NCI-H1105 (cell line): ENCODE results near the gene CFL2.
"Not testable (repeated sequence)": the region's sequence is repeated elsewhere in the genome, so short reads cannot be mapped to it uniquely, and the experiment has no call there.

Experiments
- DNase-seq: peaks from one replicate; lab custom pipeline; 2025; lab: John Stamatoyannopoulos, UW

The CFL2 gene

GRCh38 chr14:34714320-34715126, at the start of gene CFL2:
TSS of gene CFL2 (minus strand) at chr14:34714593. CDS start at chr14:34714540, 53 bp downstream.
- peak; percentile 80 for DNase-seq

- no peak for DNase-seq
These were observed 40.8 kb upstream of the CFL2 start for GRCh38 chr14:34755215-34755614.

GRCh38 chr14:34754687-34755086, 40.3 kb upstream of the CFL2 start:
- no peak for DNase-seq

GRCh38 chr14:34750670-34751069, 36.3 kb upstream of the CFL2 start:
- DNase-seq, result no peak

- DNase-seq, result no peak
These were observed 35.8 kb upstream of the CFL2 start for GRCh38 chr14:34750233-34750632.

GRCh38 chr14:34749408-34749807, 35.0 kb upstream of the CFL2 start:
- no peak for DNase-seq

- no peak for DNase-seq
These were observed 28.1 kb upstream of the CFL2 start for GRCh38 chr14:34742270-34743115.

GRCh38 chr14:34741840-34742239, 27.4 kb upstream of the CFL2 start:
- DNase-seq, result no peak

- not testable (repeated sequence) for DNase-seq
These were observed 25.7 kb upstream of the CFL2 start for GRCh38 chr14:34740139-34740538.

GRCh38 chr14:34737079-34737478, 22.7 kb upstream of the CFL2 start:
- DNase-seq, result not testable (repeated sequence)

GRCh38 chr14:34733245-34733644, 18.9 kb upstream of the CFL2 start:
- DNase-seq, result no peak

- no peak for DNase-seq
These were observed 18.4 kb upstream of the CFL2 start for GRCh38 chr14:34732802-34733201.

GRCh38 chr14:34723867-34724266, 9.5 kb upstream of the CFL2 start:
- DNase-seq, result no peak

GRCh38 chr14:34722723-34723545, 8.5 kb upstream of the CFL2 start:
- DNase-seq, result peak; percentile 18

GRCh38 chr14:34721129-34721528, 6.7 kb upstream of the CFL2 start:
- no peak for DNase-seq

GRCh38 chr14:34718750-34719304, 4.4 kb upstream of the CFL2 start:
- no peak for DNase-seq

GRCh38 chr14:34715127-34715863, 902 bp upstream of the CFL2 start:
- no peak for DNase-seq

- peak; percentile 5 for DNase-seq
These were observed 593 bp downstream of the CFL2 start for GRCh38 chr14:34713681-34714319.

GRCh38 chr14:34713122-34713680, 1.2 kb downstream of the CFL2 start:
- DNase-seq, result no peak
